CD4-positive, alpha-beta T cell (primary cell): ENCODE data around the gene MSI2. TPM values are rescaled to one million over a fixed set of nuclear protein-coding genes. Genes with fewer than 3 reads are reported as not detected.

Source experiments
- ATAC-seq: fragments of 200-7000 bp; cut with Tn5 transposase; one replicate; pipeline ENCODE4 v1.10.0; 2022; ENCODE audit warnings: mild to moderate bottlenecking; ENCODE audit not compliant: poor library complexity
- CTCF ChIA-PET: fragments of 350-600 bp; sonication (Branson Sonifier 250); formaldehyde crosslinking; loops from one replicate; lab custom pipeline; 2021; ENCODE audit warnings: antibody characterized with exemption, inconsistent platforms; lab: Charles Lee
- POLR2A ChIA-PET: fragments of 350-600 bp; sonication (Branson Sonifier 250); formaldehyde crosslinking; loops from one replicate; lab custom pipeline; 2021; ENCODE audit warnings: antibody characterized with exemption, inconsistent platforms; lab: Charles Lee
- DNase-seq, 14 experiments: peaks; one replicate each; pipeline ENCODE4 v3.0.0-alpha.2; 2013 to 2020; ENCODE audit warnings: mixed read lengths in 2 of 14
- H3K27ac ChIP-seq, 2 donors: one replicate each; pipeline versions ENCODE4 v1.5.1 to v1.7.0; 2013; ENCODE audit warnings: low read length in 2 of 2, low read depth in 1 of 2, mild to moderate bottlenecking in 1 of 2
- H3K27me3 ChIP-seq, 2 experiments: 1 replicate in 1 of 2; 2 replicates in 1 of 2; pipeline versions ENCODE4 v1.6.1 to v1.7.0; 2013; ENCODE audit warnings: low read length in 2 of 2, control low read depth in 1 of 2, mild to moderate bottlenecking in 1 of 2, moderate library complexity in 1 of 2; ENCODE audit not compliant: insufficient read depth in 2 of 2, control insufficient read depth in 1 of 2
- H3K36me3 ChIP-seq: one replicate; pipeline ENCODE4 v1.6.1; 2013; ENCODE audit warnings: low read length, control low read depth; ENCODE audit not compliant: insufficient read depth
- H3K4me1 ChIP-seq: one replicate; pipeline ENCODE4 v1.6.1; 2013; ENCODE audit warnings: low read length, control low read depth; ENCODE audit not compliant: insufficient read depth
- H3K4me3 ChIP-seq: one replicate; pipeline ENCODE4 v1.5.1; 2013; ENCODE audit warnings: mild to moderate bottlenecking, low read length, moderate library complexity
- H3K9me3 ChIP-seq, 2 experiments: 1 replicate in 1 of 2; 2 replicates in 1 of 2; pipeline versions ENCODE4 v1.6.1 to v1.7.0; 2013; ENCODE audit warnings: low read length in 2 of 2, mild to moderate bottlenecking in 2 of 2, control low read depth in 1 of 2, moderate library complexity in 1 of 2; ENCODE audit not compliant: control insufficient read depth in 1 of 2, insufficient read depth in 1 of 2
- H3K27ac Mint-ChIP-seq: one replicate; pipeline ENCODE4 v1.8.0; 2020; ENCODE audit warnings: mixed read lengths
- H3K27me3 Mint-ChIP-seq: one replicate; pipeline ENCODE4 v1.8.0; 2021; ENCODE audit warnings: mixed read lengths
- H3K36me3 Mint-ChIP-seq: one replicate; pipeline ENCODE4 v1.8.0; 2021; ENCODE audit warnings: low read depth, mixed read lengths
- H3K4me1 Mint-ChIP-seq: one replicate; pipeline ENCODE4 v1.8.0; 2021; ENCODE audit warnings: low read depth, mixed read lengths
- H3K4me3 Mint-ChIP-seq: one replicate; pipeline ENCODE4 v1.8.0; 2020; ENCODE audit warnings: mild to moderate bottlenecking, mixed read lengths
- H3K9me3 Mint-ChIP-seq: one replicate; pipeline ENCODE4 v1.8.0; 2020; ENCODE audit warnings: mixed read lengths
- CTCF ChIP-seq: fragments of 200-600 bp; IDR thresholded peaks from one replicate; pipeline ENCODE4 v1.8.0; 2022; ENCODE audit warnings: antibody characterized with exemption, mild to moderate bottlenecking
- intact Hi-C, 2 experiments: fragments of 100-400 bp; cut with DNase I in 1 of 2; cut with micrococcal nuclease in 1 of 2; formaldehyde crosslinking; loops; one replicate each; pipeline versions ENCODE4 v1.15.1 to v1.9.0; 2023 to 2025; cut with DNase I, micrococcal nuclease
- total RNA-seq, 174 experiments: library from RNA in 2 of 174; stranded (reverse) in 2 of 174; gene quantifications; one replicate each; pipeline ENCODE4 v1.2.3 and lab custom pipeline; 2021 to 2026

Gene MSI2
- total RNA-seq, 2 experiments from 2014 or later = 129 to 132 TPM

DNA sequence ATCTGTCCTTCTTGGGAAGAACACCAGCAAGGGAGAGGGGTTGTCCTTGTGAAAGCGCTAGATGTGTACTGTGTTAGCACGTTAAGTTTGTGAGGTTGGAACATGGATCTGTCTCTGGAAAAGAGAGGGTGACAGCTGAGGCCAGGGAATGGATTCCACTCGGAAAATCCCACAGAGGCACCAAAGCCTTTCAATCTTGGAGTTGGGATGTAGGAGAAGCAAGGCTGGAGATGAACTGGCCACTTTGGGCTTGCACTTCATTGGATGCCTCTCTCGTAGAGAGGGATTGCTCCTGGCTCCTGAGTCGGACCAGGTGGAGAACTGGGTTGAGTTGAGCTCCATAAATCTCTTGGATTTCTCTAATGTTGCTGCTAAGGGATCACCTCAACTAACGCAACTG lies 421.5 kb downstream of the MSI2 start:
- POLR2A ChIA-PET = no interaction called here
- Histone ChIP-seq H3K36me3 (peaks cover 7% of the 10 kb centered on the region), H3K9me3 (no peaks in the 10 kb centered on the region), H3K27ac (no peak overlapping the region), H3K4me1 (peaks cover 4% of the 10 kb centered on the region), H3K27me3 (no peaks in the 10 kb centered on the region), H3K4me3 (no peak overlapping the region)
- Mint-ChIP-seq H3K9me3 (no peaks in the 10 kb centered on the region), H3K27ac (no peak overlapping the region), H3K36me3 (peaks cover 45% of the 10 kb centered on the region), H3K4me1 (no peaks in the 10 kb centered on the region), H3K27me3 (no peaks in the 10 kb centered on the region), H3K4me3 (no peak overlapping the region)
- no peak for DNase-seq
- CTCF ChIA-PET = no interaction called here
- no peak for ATAC-seq
- no peak for TF ChIP-seq CTCF
- intact Hi-C loops = no loop called here

- no peak for ATAC-seq
- intact Hi-C loops = no loop called here
- Histone ChIP-seq H3K27ac (no peak overlapping the region), H3K36me3 (peaks cover 7% of the 10 kb centered on the region), H3K4me3 (no peak overlapping the region), H3K27me3 (no peaks in the 10 kb centered on the region), H3K9me3 (no peaks in the 10 kb centered on the region), H3K4me1 (no peaks in the 10 kb centered on the region)
- ChIA-PET POLR2A (no interaction called here), CTCF (interaction anchor here (1.0 kb wide), 1 partner anchor 436 kb away, joined by 3 read pairs; no protein-coding TSS in a partner anchor)
- no peak for DNase-seq
- H3K9me3 Mint-ChIP-seq = no peaks in the 10 kb centered on the region
- H3K36me3 Mint-ChIP-seq = peaks cover 50% of the 10 kb centered on the region
- no peaks in the 10 kb centered on the region for H3K4me1 Mint-ChIP-seq
- no peaks in the 10 kb centered on the region for H3K27me3 Mint-ChIP-seq
- H3K27ac Mint-ChIP-seq = no peak overlapping the region
- no peak for TF ChIP-seq CTCF
- H3K4me3 Mint-ChIP-seq = no peak overlapping the region
These were observed 422.1 kb downstream of the MSI2 start for GRCh38 chr17:57678393-57678792.

DNA sequence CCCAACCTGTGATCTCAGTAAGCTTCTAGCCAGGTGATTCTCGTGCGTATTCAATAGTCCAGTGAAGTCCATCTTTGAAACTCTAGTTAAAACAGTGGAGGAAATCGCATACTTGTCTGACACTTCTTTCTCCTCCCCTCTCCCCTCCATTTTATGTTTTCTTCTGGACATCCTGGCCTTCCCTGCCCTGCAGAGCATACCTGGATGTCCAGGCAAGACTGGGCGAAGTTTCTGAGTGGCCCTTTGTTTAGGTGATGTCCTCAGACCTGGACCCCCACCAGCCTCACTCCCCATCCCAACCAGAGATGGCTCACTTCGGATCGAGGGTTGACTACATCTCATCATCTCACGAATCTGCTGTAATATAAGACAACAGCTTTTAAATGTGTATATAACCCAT lies 423.0 kb downstream of the MSI2 start:
- H3K27me3 ChIP-seq = no peaks in the 10 kb centered on the region
- no peak overlapping the region for H3K4me3 Mint-ChIP-seq
- no peak for ATAC-seq
- H3K9me3 ChIP-seq = no peaks in the 10 kb centered on the region
- peaks cover 58% of the 10 kb centered on the region for H3K36me3 Mint-ChIP-seq
- no peaks in the 10 kb centered on the region for H3K4me1 Mint-ChIP-seq
- H3K4me3 ChIP-seq = no peak overlapping the region
- no peak for TF ChIP-seq CTCF
- intact Hi-C loops = no loop called here
- H3K4me1 ChIP-seq = no peaks in the 10 kb centered on the region
- H3K27me3 Mint-ChIP-seq = no peaks in the 10 kb centered on the region
- H3K27ac Mint-ChIP-seq = no peak overlapping the region
- ChIA-PET CTCF (no interaction called here), POLR2A (no interaction called here)
- H3K27ac ChIP-seq = no peak overlapping the region
- DNase-seq = no peak
- H3K9me3 Mint-ChIP-seq = no peaks in the 10 kb centered on the region
- H3K36me3 ChIP-seq = peaks cover 7% of the 10 kb centered on the region
